ENCODE data around the gene WDFY4.

DNA sequence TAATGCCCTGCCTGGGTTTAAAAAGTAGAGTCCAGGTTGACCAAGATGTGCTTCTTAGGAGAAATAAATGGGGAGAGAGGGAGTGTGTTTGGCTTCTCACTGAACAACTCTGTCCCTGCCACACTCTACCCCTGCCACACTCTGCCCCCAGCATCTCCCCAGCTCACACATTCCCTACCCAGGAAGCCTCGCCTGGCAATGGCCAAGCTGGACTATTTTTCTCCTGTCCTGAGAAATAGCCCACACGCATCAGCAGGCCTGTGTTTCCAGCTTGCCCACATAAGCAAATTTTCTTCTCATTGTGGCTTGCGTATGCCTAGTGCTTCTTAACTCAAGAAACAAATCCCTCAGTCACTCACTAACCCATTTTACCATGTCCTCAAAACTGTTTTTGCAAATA, 253.1 kb downstream of the WDFY4 start:
- TF ChIP-seq POLR2AphosphoS5 (IDR thresholded peaks at IDR 0.05; ENCODE audit: low read depth) (no peak), ZNF331 (CRISPR knock-in tag; IDR thresholded peaks at IDR 0.05; ENCODE audit: low read depth) (no peak), EZH2phosphoT487 (IDR thresholded peaks at IDR 0.05; ENCODE audit: unreplicated experiment) (no peak)
